K562 treated with DMSO at 1 percent for 12 hours (cell line): ENCODE data around the gene FAM236B. TPM values are rescaled to one million over a fixed set of nuclear protein-coding genes. Genes with fewer than 3 reads are reported as not detected.

Experiments used
- total RNA-seq: library from RNA; unstranded; fragments of 300-600 nt; gene quantifications from 2 replicates; pipeline ENCODE4 v1.2.3, GENCODE V29; 2022; ENCODE audit not compliant: insufficient read depth

FAM236B gene
- total RNA-seq, result not detected in 2 replicates

GRCh38 chrX:72782560-72782959 lies at the start of gene FAM236B:
TSS of gene FAM236B (minus strand) at chrX:72782660. CDS start at chrX:72782560, 100 bp downstream.

GRCh38 chrX:72808110-72808509 lies 25.6 kb upstream of the FAM236B start, which contains the start of gene FAM236D:
TSS of gene FAM236D (minus strand) at chrX:72808210. CDS start at chrX:72808110, 100 bp downstream.

GRCh38 chrX:72776653-72777466 lies 5.6 kb downstream of the FAM236B start, which contains the start of gene DMRTC1B:
TSS of gene DMRTC1B (plus strand) at chrX:72776890. CDS start at chrX:72845136, 68,246 bp downstream.

Other genes starting within 250 kb of the FAM236B start
- gene HDAC8, start 209.8 kb downstream of the FAM236B start, total RNA-seq, result 13.1 and 20.1 TPM in 2 replicates
- 2.5 and 10.0 TPM in 2 replicates for gene PHKA1, start 68.4 kb downstream of the FAM236B start, total RNA-seq
- gene DMRTC1B, start 5.8 kb downstream of the FAM236B start, total RNA-seq, result not detected in 2 replicates
- gene FAM236D, start 25.6 kb upstream of the FAM236B start, total RNA-seq, result not detected in 2 replicates
- not detected in 2 replicates for gene FAM236C, start 130.0 kb upstream of the FAM236B start, total RNA-seq
- gene FAM236A, start 155.5 kb upstream of the FAM236B start, total RNA-seq, result not detected in 2 replicates
- not detected in 2 replicates for gene DMRTC1, start 161.2 kb upstream of the FAM236B start, total RNA-seq
- gene PABPC1L2B, start 220.3 kb upstream of the FAM236B start, total RNA-seq, result not detected in 2 replicates